Suprapubic skin (tissue), 4 donors: ENCODE results near the gene PDZRN3.

Source experiments
- CTCF ChIP-seq, 2 donors: fragments of 200-600 bp in 1 of 2; fragments of 450-650 bp in 1 of 2; sonication (generic) in 1 of 2; IDR thresholded peaks; one replicate each; pipeline ENCODE4 v1.5.1; 2016 to 2019; ENCODE audit warnings: antibody characterized with exemption in 2 of 2, mild to moderate bottlenecking in 1 of 2, moderate library complexity in 1 of 2
- EP300 ChIP-seq: sonication (generic); formaldehyde crosslinking; IDR thresholded peaks from one replicate; pipeline ENCODE4 v1.6.1; 2017; ENCODE audit warnings: antibody characterized with exemption
- POLR2A ChIP-seq, 2 donors: fragments of 450-650 bp; IDR thresholded peaks; one replicate each; pipeline ENCODE4 v1.6.1; 2017; ENCODE audit warnings: antibody characterized with exemption in 2 of 2, mild to moderate bottlenecking in 2 of 2, moderate library complexity in 2 of 2
- POLR2AphosphoS5 ChIP-seq, 3 donors: sonication (generic); formaldehyde crosslinking; IDR thresholded peaks; one replicate each; pipeline ENCODE4 v1.6.1; 2017; ENCODE audit warnings: antibody characterized with exemption in 3 of 3

- no peak for TF ChIP-seq POLR2AphosphoS5 (IDR thresholded peaks at IDR 0.05)
- no peak for TF ChIP-seq CTCF (IDR thresholded peaks at IDR 0.05)
- TF ChIP-seq EP300, result no peak
- TF ChIP-seq POLR2A (IDR thresholded peaks at IDR 0.05), result no peak
Observed at GRCh38 chr3:73497646-73498406, 126.9 kb downstream of the PDZRN3 start.
